GM21723 (cell line): ENCODE measurements around the gene DMP1.
A peak's percentile ranks its signal among the peaks of the same experiment; 100 is the strongest.

Experiments
- ATAC-seq: cut with Tn5 transposase; IDR thresholded peaks from one replicate; pipeline ENCODE4 v1.9.1; 2021; ENCODE audit warnings: mild to moderate bottlenecking, moderate library complexity; ENCODE audit not compliant: unreplicated experiment

DMP1 gene

GRCh38 chr4:87649980-87650379, at the start of gene DMP1:
DMP1 (plus strand) TSS chr4:87650280; CDS start chr4:87656493, 6,213 bp downstream.
- ATAC-seq = no peak

- no peak for ATAC-seq
Observed at GRCh38 chr4:87601361-87601760, 48.7 kb upstream of the DMP1 start.

GRCh38 chr4:87608229-87608628, 41.9 kb upstream of the DMP1 start, which contains the start of gene DSPP:
DSPP (plus strand) TSS chr4:87608529; CDS start chr4:87610909, 2,380 bp downstream.
- ATAC-seq = no peak

- no peak for ATAC-seq
Observed at GRCh38 chr4:87614292-87614890, 35.7 kb upstream of the DMP1 start.

GRCh38 chr4:87616268-87616667, 33.8 kb upstream of the DMP1 start:
- ATAC-seq = no peak

GRCh38 chr4:87620086-87620485, 30.0 kb upstream of the DMP1 start:
- ATAC-seq = no peak

- no peak for ATAC-seq
Observed at GRCh38 chr4:87620491-87620890, 29.6 kb upstream of the DMP1 start.

- ATAC-seq = no peak
Observed at GRCh38 chr4:87622303-87622702, 27.8 kb upstream of the DMP1 start.

GRCh38 chr4:87624698-87625097, 25.4 kb upstream of the DMP1 start:
- ATAC-seq = no peak

GRCh38 chr4:87631668-87632067, 18.4 kb upstream of the DMP1 start:
- ATAC-seq = no peak

- no peak for ATAC-seq
Observed at GRCh38 chr4:87632469-87632868, 17.6 kb upstream of the DMP1 start.

GRCh38 chr4:87633243-87633642, 16.8 kb upstream of the DMP1 start:
- ATAC-seq = no peak

- ATAC-seq = no peak
Observed at GRCh38 chr4:87644286-87644685, 5.8 kb upstream of the DMP1 start.

- no peak for ATAC-seq
Observed at GRCh38 chr4:87650938-87651337, 858 bp downstream of the DMP1 start.

- no peak for ATAC-seq
Observed at GRCh38 chr4:87651941-87652340, 1.9 kb downstream of the DMP1 start.

- no peak for ATAC-seq
Observed at GRCh38 chr4:87654487-87655044, 4.5 kb downstream of the DMP1 start.

GRCh38 chr4:87657525-87657924, 7.4 kb downstream of the DMP1 start:
- no peak for ATAC-seq

- no peak for ATAC-seq
Observed at GRCh38 chr4:87659247-87659931, 9.3 kb downstream of the DMP1 start.

GRCh38 chr4:87662871-87663270, 12.8 kb downstream of the DMP1 start:
- ATAC-seq = no peak

GRCh38 chr4:87669373-87669772, 19.3 kb downstream of the DMP1 start:
- no peak for ATAC-seq

GRCh38 chr4:87677731-87678130, 27.7 kb downstream of the DMP1 start:
- ATAC-seq = peak; percentile 79

- no peak for ATAC-seq
Observed at GRCh38 chr4:87679449-87680169, 29.5 kb downstream of the DMP1 start.
